ENCODE measurements around the gene TUBB8. TPM values are rescaled to one million over a fixed set of nuclear protein-coding genes. Genes with fewer than 3 reads are reported as not detected.

Gene TUBB8
- total and polyA plus RNA-seq, 5 donors from 2014 or later: not detected

GRCh38 chr10:89248-89647, 40.2 kb upstream of the TUBB8 start:
- DNase-seq: no peak
- H3K27me3 Mint-ChIP-seq: peaks cover 5% of the 10 kb centered on the region
- H3K36me3 Mint-ChIP-seq: no peaks in the 10 kb centered on the region
- no peaks in the 10 kb centered on the region for H3K4me1 ChIP-seq (ENCODE audit: control insufficient read depth, insufficient read depth, low read length, poor library complexity, severe bottlenecking)
- peaks cover 3% of the 10 kb centered on the region for H3K27me3 ChIP-seq (ENCODE audit: control insufficient read depth, insufficient read depth, low read length)
- H3K36me3 ChIP-seq (ENCODE audit: control insufficient read depth, insufficient read depth, low read length): no peaks in the 10 kb centered on the region
- H3K9me3 Mint-ChIP-seq: peaks cover 0 to 2% (median 0%) of the 10 kb centered on the region in 7 donors
- no peak overlapping the region for H3K4me3 Mint-ChIP-seq
- H3K27ac Mint-ChIP-seq: no peak overlapping the region
- no peak overlapping the region for H3K4me3 ChIP-seq (ENCODE audit: low read depth, low read length)
- peaks cover 0 to 5% (median under 1%) of the 10 kb centered on the region in 4 donors for H3K4me1 Mint-ChIP-seq
- H3K9me3 ChIP-seq (ENCODE audit: control insufficient read depth in 2 of 2, low read length in 2 of 2): no peaks in the 10 kb centered on the region
- H3K27ac ChIP-seq (ENCODE audit: insufficient read depth, low read length, poor library complexity, severe bottlenecking): no peak overlapping the region
- no peak for ATAC-seq (ENCODE audit: low read depth in 2 of 2)

GRCh38 chr10:88253-88652, 39.2 kb upstream of the TUBB8 start:
- Histone ChIP-seq H3K27me3 (ENCODE audit: control insufficient read depth, insufficient read depth, low read length) (peaks cover 3% of the 10 kb centered on the region), H3K9me3 (ENCODE audit: control insufficient read depth in 2 of 2, low read length in 2 of 2) (no peaks in the 10 kb centered on the region), H3K27ac (ENCODE audit: insufficient read depth, low read length, poor library complexity, severe bottlenecking) (no peak overlapping the region), H3K4me3 (ENCODE audit: low read depth, low read length) (no peak overlapping the region), H3K4me1 (ENCODE audit: control insufficient read depth, insufficient read depth, low read length, poor library complexity, severe bottlenecking) (no peaks in the 10 kb centered on the region), H3K36me3 (ENCODE audit: control insufficient read depth, insufficient read depth, low read length) (no peaks in the 10 kb centered on the region)
- ATAC-seq (ENCODE audit: low read depth in 2 of 2): no peak
- no peak for DNase-seq
- no peak overlapping the region for H3K27ac Mint-ChIP-seq
- no peaks in the 10 kb centered on the region for H3K36me3 Mint-ChIP-seq
- H3K4me1 Mint-ChIP-seq: peaks cover 0 to 5% (median under 1%) of the 10 kb centered on the region in 4 donors
- no peaks in the 10 kb centered on the region for H3K9me3 Mint-ChIP-seq
- no peak overlapping the region for H3K4me3 Mint-ChIP-seq
- peaks cover 5% of the 10 kb centered on the region for H3K27me3 Mint-ChIP-seq

- H3K36me3 Mint-ChIP-seq: no peaks in the 10 kb centered on the region
- peak overlapping the region in 1 of 3 donors; percentile 30 for H3K27ac Mint-ChIP-seq
- H3K4me1 Mint-ChIP-seq: peaks cover 0 to 5% (median under 1%) of the 10 kb centered on the region in 4 donors
- Histone ChIP-seq H3K4me3 (ENCODE audit: low read depth, low read length) (no peak overlapping the region), H3K4me1 (ENCODE audit: control insufficient read depth, insufficient read depth, low read length, poor library complexity, severe bottlenecking) (no peaks in the 10 kb centered on the region), H3K36me3 (ENCODE audit: control insufficient read depth, insufficient read depth, low read length) (no peaks in the 10 kb centered on the region), H3K9me3 (ENCODE audit: control insufficient read depth in 2 of 2, low read length in 2 of 2) (no peaks in the 10 kb centered on the region), H3K27me3 (ENCODE audit: control insufficient read depth, insufficient read depth, low read length) (peaks cover 3% of the 10 kb centered on the region), H3K27ac (ENCODE audit: insufficient read depth, low read length, poor library complexity, severe bottlenecking) (no peak overlapping the region)
- ATAC-seq (ENCODE audit: low read depth in 2 of 2): peak in 1 of 2 donors; percentile 62
- DNase-seq: peak in 1 of 3 donors; percentile 26
- peaks cover 5% of the 10 kb centered on the region for H3K27me3 Mint-ChIP-seq
- H3K9me3 Mint-ChIP-seq: no peaks in the 10 kb centered on the region
- no peak overlapping the region for H3K4me3 Mint-ChIP-seq
These were observed 38.3 kb upstream of the TUBB8 start for GRCh38 chr10:87177-88080.

- Mint-ChIP-seq H3K9me3 (no peaks in the 10 kb centered on the region), H3K27ac (no peak overlapping the region), H3K27me3 (peaks cover 10% of the 10 kb centered on the region), H3K4me3 (no peak overlapping the region), H3K36me3 (no peaks in the 10 kb centered on the region), H3K4me1 (peaks cover 0 to 5% (median under 1%) of the 10 kb centered on the region in 4 donors)
- H3K4me3 ChIP-seq (ENCODE audit: low read depth, low read length): no peak overlapping the region
- no peaks in the 10 kb centered on the region for H3K9me3 ChIP-seq (ENCODE audit: control insufficient read depth in 2 of 2, low read length in 2 of 2)
- no peak overlapping the region for H3K27ac ChIP-seq (ENCODE audit: insufficient read depth, low read length, poor library complexity, severe bottlenecking)
- H3K36me3 ChIP-seq (ENCODE audit: control insufficient read depth, insufficient read depth, low read length): no peaks in the 10 kb centered on the region
- no peak for DNase-seq
- no peaks in the 10 kb centered on the region for H3K4me1 ChIP-seq (ENCODE audit: control insufficient read depth, insufficient read depth, low read length, poor library complexity, severe bottlenecking)
- peaks cover 3% of the 10 kb centered on the region for H3K27me3 ChIP-seq (ENCODE audit: control insufficient read depth, insufficient read depth, low read length)
- ATAC-seq (ENCODE audit: low read depth in 2 of 2): no peak
These were observed 36.9 kb upstream of the TUBB8 start for GRCh38 chr10:86031-86430.

GRCh38 chr10:85044-85443, 35.9 kb upstream of the TUBB8 start:
- Histone ChIP-seq H3K4me3 (ENCODE audit: low read depth, low read length) (no peak overlapping the region), H3K36me3 (ENCODE audit: control insufficient read depth, insufficient read depth, low read length) (no peaks in the 10 kb centered on the region), H3K4me1 (ENCODE audit: control insufficient read depth, insufficient read depth, low read length, poor library complexity, severe bottlenecking) (no peaks in the 10 kb centered on the region), H3K27ac (ENCODE audit: insufficient read depth, low read length, poor library complexity, severe bottlenecking) (no peak overlapping the region), H3K9me3 (ENCODE audit: control insufficient read depth in 2 of 2, low read length in 2 of 2) (no peaks in the 10 kb centered on the region), H3K27me3 (ENCODE audit: control insufficient read depth, insufficient read depth, low read length) (peaks cover 3% of the 10 kb centered on the region)
- H3K27me3 Mint-ChIP-seq: peaks cover 10% of the 10 kb centered on the region
- no peak overlapping the region for H3K4me3 Mint-ChIP-seq
- no peak overlapping the region for H3K27ac Mint-ChIP-seq
- H3K9me3 Mint-ChIP-seq: no peaks in the 10 kb centered on the region
- DNase-seq: no peak
- no peak for ATAC-seq (ENCODE audit: low read depth in 2 of 2)
- H3K4me1 Mint-ChIP-seq: peaks cover 0 to 5% (median under 1%) of the 10 kb centered on the region in 4 donors
- H3K36me3 Mint-ChIP-seq: no peaks in the 10 kb centered on the region

GRCh38 chr10:83930-84530, 34.9 kb upstream of the TUBB8 start:
- Histone ChIP-seq H3K4me3 (ENCODE audit: low read depth, low read length) (no peak overlapping the region), H3K27me3 (ENCODE audit: control insufficient read depth, insufficient read depth, low read length) (no peaks in the 10 kb centered on the region), H3K4me1 (ENCODE audit: control insufficient read depth, insufficient read depth, low read length, poor library complexity, severe bottlenecking) (no peaks in the 10 kb centered on the region), H3K9me3 (ENCODE audit: control insufficient read depth in 2 of 2, low read length in 2 of 2) (no peaks in the 10 kb centered on the region), H3K36me3 (ENCODE audit: control insufficient read depth, insufficient read depth, low read length) (no peaks in the 10 kb centered on the region), H3K27ac (ENCODE audit: insufficient read depth, low read length, poor library complexity, severe bottlenecking) (no peak overlapping the region)
- no peak overlapping the region for H3K27ac Mint-ChIP-seq
- DNase-seq (no peak), ATAC-seq (ENCODE audit: low read depth in 2 of 2) (no peak)
- H3K36me3 Mint-ChIP-seq: no peaks in the 10 kb centered on the region
- H3K9me3 Mint-ChIP-seq: no peaks in the 10 kb centered on the region
- no peak overlapping the region for H3K4me3 Mint-ChIP-seq
- H3K4me1 Mint-ChIP-seq: peaks cover 0 to 3% (median under 1%) of the 10 kb centered on the region in 4 donors
- peaks cover 18% of the 10 kb centered on the region for H3K27me3 Mint-ChIP-seq

GRCh38 chr10:80477-81105, 31.5 kb upstream of the TUBB8 start:
- no peaks in the 10 kb centered on the region for H3K9me3 ChIP-seq (ENCODE audit: control insufficient read depth in 2 of 2, low read length in 2 of 2)
- H3K27me3 Mint-ChIP-seq: peaks cover 17% of the 10 kb centered on the region
- DNase-seq: no peak
- H3K4me1 ChIP-seq (ENCODE audit: control insufficient read depth, insufficient read depth, low read length, poor library complexity, severe bottlenecking): no peaks in the 10 kb centered on the region
- H3K36me3 Mint-ChIP-seq: no peaks in the 10 kb centered on the region
- H3K4me1 Mint-ChIP-seq: no peaks in the 10 kb centered on the region
- no peaks in the 10 kb centered on the region for H3K27me3 ChIP-seq (ENCODE audit: control insufficient read depth, insufficient read depth, low read length)
- H3K9me3 Mint-ChIP-seq: no peaks in the 10 kb centered on the region
- ATAC-seq (ENCODE audit: low read depth in 2 of 2): no peak
- peak overlapping the region in 1 of 4 donors; percentile 47 for H3K4me3 Mint-ChIP-seq
- H3K27ac Mint-ChIP-seq: no peak overlapping the region
- no peaks in the 10 kb centered on the region for H3K36me3 ChIP-seq (ENCODE audit: control insufficient read depth, insufficient read depth, low read length)
- no peak overlapping the region for H3K27ac ChIP-seq (ENCODE audit: insufficient read depth, low read length, poor library complexity, severe bottlenecking)
- H3K4me3 ChIP-seq (ENCODE audit: low read depth, low read length): no peak overlapping the region

All from CD4-positive, CD25-positive, alpha-beta regulatory T cell (primary cell).